WTC11 (cell line): Measurements from ENCODE around the gene MRPL54.

Experiments
- ATF1 ChIP-seq: sonication (generic); formaldehyde crosslinking; IDR thresholded peaks from 2 replicates; pipeline ENCODE4 v1.8.1; 2023; ENCODE audit warnings: mild to moderate bottlenecking, moderate library complexity, missing genetic modification reagents
- CTCF ChIP-seq: fragments of 200-600 bp; IDR thresholded peaks from 2 replicates; pipeline ENCODE4 v1.8.0; 2022; ENCODE audit warnings: antibody characterized with exemption
- NFYB ChIP-seq: sonication (generic); formaldehyde crosslinking; conservative IDR thresholded peaks from 2 replicates; pipeline ENCODE4 v1.8.0; 2022; ENCODE audit warnings: low read depth, missing genetic modification reagents
- NR1H2 ChIP-seq: sonication (generic); formaldehyde crosslinking; IDR thresholded peaks from 2 replicates; pipeline ENCODE4 v1.9.0; 2021; ENCODE audit warnings: mild to moderate bottlenecking, moderate library complexity, missing genetic modification reagents
- RELA ChIP-seq: sonication (generic); formaldehyde crosslinking; IDR thresholded peaks from 2 replicates; pipeline ENCODE4 v1.8.1; 2022; ENCODE audit warnings: missing genetic modification reagents, mild to moderate bottlenecking, borderline replicate concordance
- SP1 ChIP-seq: sonication (generic); formaldehyde crosslinking; conservative IDR thresholded peaks from 2 replicates; pipeline ENCODE4 v1.8.1; 2022; ENCODE audit warnings: missing genetic modification reagents
- STAT6 ChIP-seq: sonication (generic); formaldehyde crosslinking; conservative IDR thresholded peaks from 2 replicates; pipeline ENCODE4 v1.8.1; 2023; ENCODE audit warnings: mild to moderate bottlenecking, low read depth, missing genetic modification reagents, moderate library complexity
- ZNF138 ChIP-seq: sonication (generic); formaldehyde crosslinking; conservative IDR thresholded peaks from 2 replicates; pipeline ENCODE4 v1.8.1; 2022; ENCODE audit warnings: mild to moderate bottlenecking, moderate library complexity, missing genetic modification reagents
- ZNF423 ChIP-seq: fragments of 250-450 bp; sonication (Bioruptor Pico); IDR thresholded peaks from 2 replicates; pipeline ENCODE4 v2.1.2; 2022; ENCODE audit warnings: mild to moderate bottlenecking, moderate library complexity
- TF ChIP-seq, protein P1 (sequence below): sonication (generic); formaldehyde crosslinking; conservative IDR thresholded peaks from 2 replicates; pipeline ENCODE4 v1.8.1; 2022; ENCODE audit warnings: mild to moderate bottlenecking, missing genetic modification reagents

DNA sequence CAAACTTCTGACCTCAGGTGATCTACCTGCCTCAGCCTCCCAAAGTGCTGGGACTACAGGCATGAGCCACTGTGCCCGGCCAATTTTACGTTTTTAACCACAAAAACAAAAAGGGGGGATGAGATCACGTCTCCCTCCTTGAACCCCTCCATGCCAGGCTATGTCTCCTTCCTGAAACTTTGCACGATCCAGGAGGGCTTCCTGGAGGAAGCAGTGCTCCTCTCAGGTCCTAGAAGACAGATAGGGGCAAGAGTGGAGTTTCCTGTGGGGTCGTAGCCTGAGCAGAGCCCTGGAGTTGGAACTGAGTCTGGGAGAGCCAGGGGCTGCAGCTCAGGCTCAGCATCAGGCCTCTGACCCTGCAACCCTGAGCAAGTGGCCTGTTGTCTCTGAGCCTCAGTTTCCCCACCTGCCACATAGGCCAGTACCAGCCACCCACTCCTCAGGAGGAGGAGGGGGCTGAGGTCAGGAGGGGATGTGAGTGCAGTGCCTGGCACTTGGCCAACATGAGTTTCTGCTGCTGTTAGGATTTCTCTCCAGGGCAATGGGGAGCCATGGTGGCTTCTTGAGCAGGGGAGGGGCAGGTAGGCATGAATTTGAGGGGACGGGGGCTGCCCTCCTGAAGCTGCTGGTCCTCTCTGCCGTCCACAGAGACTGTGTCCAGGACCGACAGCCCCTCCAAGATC, 17.0 kb upstream of the MRPL54 start:
- TF ChIP-seq RELA (CRISPR knock-in tag) (no peak), CTCF (no peak), STAT6 (no peak), NR1H2 (no peak), NFYB (no peak), ZNF138 (CRISPR knock-in tag) (no peak), SP1 (CRISPR knock-in tag) (no peak), ATF1 (no peak), ZNF423 (CRISPR knock-in tag) (no peak)
- TF ChIP-seq, protein P1, sequence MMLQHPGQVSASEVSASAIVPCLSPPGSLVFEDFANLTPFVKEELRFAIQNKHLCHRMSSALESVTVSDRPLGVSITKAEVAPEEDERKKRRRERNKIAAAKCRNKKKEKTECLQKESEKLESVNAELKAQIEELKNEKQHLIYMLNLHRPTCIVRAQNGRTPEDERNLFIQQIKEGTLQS (CRISPR knock-in tag) = no peak
